ENCODE data around the gene PODN. TPM values are rescaled to one million over a fixed set of nuclear protein-coding genes. Genes with fewer than 3 reads are reported as not detected.
A peak's percentile ranks its signal among the peaks of the same experiment; 100 is the strongest.

Gene PODN
- total and polyA plus RNA-seq, 2 experiments from 2014 or later = 3.9 to 9.2 TPM

DNA sequence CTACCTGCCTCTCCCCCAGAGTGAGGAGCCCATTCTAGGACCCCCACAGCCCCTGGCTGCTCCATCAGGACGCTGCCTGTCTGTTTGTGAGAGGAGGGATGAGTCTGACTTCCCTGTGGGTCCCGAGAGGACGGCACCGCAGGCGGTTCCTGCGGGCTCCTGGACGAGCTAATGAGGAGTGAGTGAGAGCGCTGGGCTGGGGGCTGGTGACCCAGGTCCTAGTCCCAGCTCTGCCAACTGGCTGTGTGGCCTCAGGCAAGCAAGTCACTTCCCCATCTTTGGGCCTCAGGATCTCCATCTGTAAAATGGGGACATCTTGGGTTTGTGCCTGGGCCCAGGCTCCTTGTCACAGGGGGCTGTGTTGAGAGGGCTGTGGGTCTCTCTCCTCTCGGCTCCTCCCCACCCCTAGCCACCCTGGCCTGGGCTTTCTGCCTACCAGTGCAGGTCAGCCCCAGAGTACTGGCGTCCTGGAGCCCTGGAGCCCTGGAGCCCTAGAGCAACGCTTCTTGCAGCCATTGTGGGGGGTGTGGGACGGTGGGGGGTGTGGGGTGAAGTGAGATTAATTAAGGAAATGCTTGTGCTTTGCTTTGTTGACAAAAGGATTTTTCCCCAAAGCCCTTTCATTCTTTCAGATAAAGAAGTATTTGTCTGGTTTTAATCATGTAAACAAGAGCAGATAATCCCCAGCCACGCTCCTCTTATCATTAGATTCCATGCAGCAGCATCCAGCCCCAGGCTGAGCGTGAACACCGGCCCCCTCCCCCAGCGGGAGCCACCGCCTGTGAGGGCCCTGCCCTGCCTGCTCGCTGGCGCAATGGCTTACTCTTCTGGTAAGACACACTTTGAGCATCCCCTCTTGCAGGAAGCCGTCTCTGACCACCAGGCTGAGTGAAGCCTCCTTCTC, 53.6 kb downstream of the PODN start:
- H3K36me3 ChIP-seq (replicated peaks; ENCODE audit: insufficient read depth, low read depth) = no peaks in the 10 kb centered on the region
- H3K27me3 ChIP-seq = peaks cover 11% of the 10 kb centered on the region
- 30% methylated on average over 20 of the region's 20 CpGs for WGBS (ENCODE audit: low lambda C conversion rate, missing lambda C conversion rate)
- no peak overlapping the region for H2AFZ ChIP-seq
- H3K9me2 ChIP-seq (replicated peaks; ENCODE audit: insufficient read depth) = no peaks in the 10 kb centered on the region
- no peaks in the 10 kb centered on the region for H4K20me1 ChIP-seq (ENCODE audit: insufficient read depth, poor library complexity, severe bottlenecking)
- no peak overlapping the region for H3K27ac ChIP-seq
- peak; percentile 89 for DNase-seq (ENCODE audit: low spot score)
- H3K4me1 ChIP-seq (ENCODE audit: insufficient read depth) = peaks cover 23% of the 10 kb centered on the region
- TF ChIP-seq EZH2phosphoT487 (IDR thresholded peaks at IDR 0.05; ENCODE audit: low read depth, severe bottlenecking, unreplicated experiment) = peak; percentile 99
- no peak for TF ChIP-seq EZH2 (IDR thresholded peaks at IDR 0.05; ENCODE audit: borderline replicate concordance)
- TF ChIP-seq CTCF (IDR thresholded peaks at IDR 0.05; ENCODE audit: poor library complexity) = no peak
- H3K4me2 ChIP-seq = peak overlapping the region; percentile 7
- no peak overlapping the region for H3K4me3 ChIP-seq
- no peaks in the 10 kb centered on the region for H3K9me3 ChIP-seq (ENCODE audit: low read depth)
- no peaks in the 10 kb centered on the region for H3K79me2 ChIP-seq

- H4K20me1 ChIP-seq (ENCODE audit: insufficient read depth, poor library complexity, severe bottlenecking) = no peaks in the 10 kb centered on the region
- H3K27me3 ChIP-seq = peaks cover 11% of the 10 kb centered on the region
- no peak overlapping the region for H2AFZ ChIP-seq
- no peaks in the 10 kb centered on the region for H3K9me3 ChIP-seq (ENCODE audit: low read depth)
- WGBS (ENCODE audit: low lambda C conversion rate, missing lambda C conversion rate) = 47% methylated on average over 9 of the region's 9 CpGs
- H3K36me3 ChIP-seq (replicated peaks; ENCODE audit: insufficient read depth, low read depth) = no peaks in the 10 kb centered on the region
- peaks cover 23% of the 10 kb centered on the region for H3K4me1 ChIP-seq (ENCODE audit: insufficient read depth)
- TF ChIP-seq CTCF (IDR thresholded peaks at IDR 0.05; ENCODE audit: poor library complexity) = no peak
- no peak for TF ChIP-seq EZH2 (IDR thresholded peaks at IDR 0.05; ENCODE audit: borderline replicate concordance)
- no peak for TF ChIP-seq EZH2phosphoT487 (IDR thresholded peaks at IDR 0.05; ENCODE audit: low read depth, severe bottlenecking, unreplicated experiment)
- H3K9me2 ChIP-seq (replicated peaks; ENCODE audit: insufficient read depth) = no peaks in the 10 kb centered on the region
- DNase-seq (ENCODE audit: low spot score) = no peak
- H3K79me2 ChIP-seq = no peaks in the 10 kb centered on the region
- H3K27ac ChIP-seq = no peak overlapping the region
- no peak overlapping the region for H3K4me3 ChIP-seq
- H3K4me2 ChIP-seq = no peak overlapping the region
Measured at GRCh38 chr1:53116307-53116810, 54.3 kb downstream of the PODN start.

- Histone ChIP-seq H3K4me3 (no peak overlapping the region), H3K27me3 (peaks cover 11% of the 10 kb centered on the region), H3K79me2 (no peaks in the 10 kb centered on the region), H4K20me1 (ENCODE audit: insufficient read depth, poor library complexity, severe bottlenecking) (no peaks in the 10 kb centered on the region), H3K9me3 (ENCODE audit: low read depth) (no peaks in the 10 kb centered on the region), H2AFZ (no peak overlapping the region), H3K27ac (no peak overlapping the region), H3K4me1 (ENCODE audit: insufficient read depth) (peaks cover 23% of the 10 kb centered on the region), H3K9me2 (replicated peaks; ENCODE audit: insufficient read depth) (no peaks in the 10 kb centered on the region), H3K36me3 (replicated peaks; ENCODE audit: insufficient read depth, low read depth) (no peaks in the 10 kb centered on the region), H3K4me2 (no peak overlapping the region)
- DNase-seq (ENCODE audit: low spot score) = no peak
- no peak for TF ChIP-seq EZH2phosphoT487 (IDR thresholded peaks at IDR 0.05; ENCODE audit: low read depth, severe bottlenecking, unreplicated experiment)
- TF ChIP-seq CTCF (IDR thresholded peaks at IDR 0.05; ENCODE audit: poor library complexity) = no peak
- TF ChIP-seq EZH2 (IDR thresholded peaks at IDR 0.05; ENCODE audit: borderline replicate concordance) = no peak
- 74% methylated on average over 11 of the region's 11 CpGs for WGBS (ENCODE audit: low lambda C conversion rate, missing lambda C conversion rate)
Measured at GRCh38 chr1:53116933-53117600, 55.1 kb downstream of the PODN start.

Measured in hepatocyte (in vitro differentiated cells).